Measurements from ENCODE around the gene EFEMP1.

Gene EFEMP1, protein sequence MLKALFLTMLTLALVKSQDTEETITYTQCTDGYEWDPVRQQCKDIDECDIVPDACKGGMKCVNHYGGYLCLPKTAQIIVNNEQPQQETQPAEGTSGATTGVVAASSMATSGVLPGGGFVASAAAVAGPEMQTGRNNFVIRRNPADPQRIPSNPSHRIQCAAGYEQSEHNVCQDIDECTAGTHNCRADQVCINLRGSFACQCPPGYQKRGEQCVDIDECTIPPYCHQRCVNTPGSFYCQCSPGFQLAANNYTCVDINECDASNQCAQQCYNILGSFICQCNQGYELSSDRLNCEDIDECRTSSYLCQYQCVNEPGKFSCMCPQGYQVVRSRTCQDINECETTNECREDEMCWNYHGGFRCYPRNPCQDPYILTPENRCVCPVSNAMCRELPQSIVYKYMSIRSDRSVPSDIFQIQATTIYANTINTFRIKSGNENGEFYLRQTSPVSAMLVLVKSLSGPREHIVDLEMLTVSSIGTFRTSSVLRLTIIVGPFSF

DNA sequence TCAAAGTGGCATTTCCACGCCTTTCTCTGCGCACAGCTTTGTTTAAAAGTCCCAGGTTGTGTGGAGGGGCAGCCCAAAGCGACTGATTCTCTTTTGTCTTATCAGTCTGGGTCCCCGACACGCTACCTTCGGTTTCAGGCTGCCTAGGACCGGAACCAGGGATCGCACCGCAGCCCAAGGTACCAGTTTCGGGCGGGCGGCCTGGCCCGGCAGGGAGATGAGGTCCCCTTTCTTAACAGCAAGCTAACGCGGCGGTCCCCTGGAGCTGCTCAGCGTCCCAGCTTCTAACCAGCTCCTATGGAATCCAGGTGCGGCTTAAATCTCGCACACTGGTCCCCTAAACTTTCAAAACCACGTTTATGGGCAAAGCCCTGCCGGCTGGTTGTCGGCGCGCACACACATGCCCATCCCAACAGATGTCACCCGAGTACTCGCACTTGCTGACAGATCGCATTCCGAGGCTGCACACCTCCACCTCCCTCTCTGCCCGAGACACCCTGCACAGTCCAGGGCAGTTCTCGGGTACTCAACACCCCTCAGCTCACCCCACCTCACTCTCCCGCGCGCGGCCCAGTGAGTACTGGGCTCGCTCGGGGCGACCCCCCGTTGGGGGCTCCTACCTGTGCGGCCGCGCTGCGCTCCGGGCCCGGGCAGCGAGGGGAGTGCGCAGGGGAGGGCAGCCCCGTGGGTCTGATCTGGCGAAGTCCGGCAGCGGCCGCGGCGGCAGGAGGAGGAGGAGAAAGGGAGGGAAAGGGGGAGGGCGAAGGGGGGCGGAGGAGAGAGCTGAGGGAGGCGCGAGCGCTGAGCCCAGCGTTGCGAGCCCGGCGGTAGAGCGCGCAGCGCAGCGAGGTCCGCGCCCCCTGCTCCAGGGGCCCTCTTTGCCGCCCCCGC lies at the start of gene EFEMP1:
Gene EFEMP1 (minus strand): TSS at position 692 of the 891 bp plus-strand sequence. CDS start 1,342 bp downstream, outside the sequence.
- peak in 9 of 10 donors; percentile 22 to 88 (median 53) for DNase-seq
- intact Hi-C loops (cut with DNase I), result no loop called here

DNA sequence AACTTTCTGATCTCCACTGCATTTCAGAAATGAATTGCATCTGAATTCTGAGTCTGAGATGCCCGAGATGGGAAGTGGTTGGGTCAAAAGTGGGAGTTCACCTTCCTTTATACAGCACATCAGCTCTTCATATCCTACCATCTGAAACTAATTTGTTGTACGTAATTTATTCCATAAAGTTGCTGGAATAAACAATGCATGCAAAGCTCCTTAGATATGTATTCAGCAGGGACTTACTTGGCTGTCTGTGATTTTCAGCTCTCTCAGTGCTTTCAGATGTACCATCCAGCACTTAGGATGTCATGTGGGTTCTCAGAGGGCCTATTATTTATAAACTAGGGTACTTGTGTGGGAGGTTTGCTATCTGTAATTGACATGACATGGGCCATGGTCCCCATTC lies 46.9 kb upstream of the EFEMP1 start:
- intact Hi-C loops (cut with DNase I), result no loop called here
- no peak for DNase-seq

DNA sequence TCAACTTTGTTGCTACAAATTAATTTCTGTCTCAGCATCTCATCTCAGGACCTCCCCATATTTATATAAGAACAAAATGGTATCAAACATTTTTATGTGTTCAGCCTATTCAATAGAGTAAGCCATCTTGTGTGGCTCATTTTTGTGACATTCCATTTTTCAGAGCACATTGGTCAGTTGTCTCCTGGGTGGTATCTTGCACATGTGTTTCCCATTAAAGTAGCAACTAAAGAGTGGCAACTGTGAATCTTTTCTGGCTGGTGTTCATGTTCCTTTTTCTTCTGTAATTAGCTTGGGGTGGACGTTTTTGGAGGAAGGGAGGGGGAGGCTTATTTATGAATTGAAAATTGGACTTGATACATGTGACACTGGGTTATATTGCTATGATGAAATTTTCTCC lies 45.4 kb upstream of the EFEMP1 start:
- intact Hi-C loops (cut with DNase I), result no loop called here
- no peak for DNase-seq

DNA sequence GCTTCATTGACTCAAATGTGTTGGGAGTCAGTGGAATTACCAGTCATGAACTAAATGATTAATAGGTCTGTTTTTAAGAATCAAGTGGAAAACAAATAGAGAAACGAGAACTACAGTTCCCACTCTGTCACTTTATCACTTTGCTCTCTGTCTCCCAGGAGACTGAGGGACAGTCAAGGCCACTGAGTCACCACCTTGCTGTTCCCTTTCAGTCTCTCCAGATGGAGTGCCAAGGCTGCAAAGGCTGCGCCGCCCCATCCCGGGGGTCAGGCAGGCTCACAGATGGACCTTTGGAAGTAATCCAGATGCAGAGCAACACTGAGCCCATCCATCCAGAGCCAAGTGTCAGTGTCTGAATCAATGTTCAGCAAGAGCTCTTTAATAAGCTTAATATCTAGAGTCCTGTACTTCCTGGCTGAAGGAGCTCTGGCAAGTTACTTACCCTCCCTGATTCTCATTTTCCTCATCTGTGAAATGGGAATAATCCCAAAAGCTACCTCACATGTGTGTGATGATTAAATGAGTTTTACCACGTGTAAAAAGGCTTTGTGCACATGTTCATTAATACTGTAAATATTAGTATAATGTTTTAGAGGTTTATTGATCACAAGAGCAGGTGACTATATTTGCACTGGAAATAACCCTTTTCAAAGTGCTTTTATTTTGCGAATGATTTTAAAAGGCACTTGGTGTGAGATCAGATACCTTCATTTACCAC lies 43.0 kb upstream of the EFEMP1 start:
- intact Hi-C loops (cut with DNase I), result no loop called here
- DNase-seq, result peak in 8 of 10 donors; percentile 9 to 89 (median 26)

DNA sequence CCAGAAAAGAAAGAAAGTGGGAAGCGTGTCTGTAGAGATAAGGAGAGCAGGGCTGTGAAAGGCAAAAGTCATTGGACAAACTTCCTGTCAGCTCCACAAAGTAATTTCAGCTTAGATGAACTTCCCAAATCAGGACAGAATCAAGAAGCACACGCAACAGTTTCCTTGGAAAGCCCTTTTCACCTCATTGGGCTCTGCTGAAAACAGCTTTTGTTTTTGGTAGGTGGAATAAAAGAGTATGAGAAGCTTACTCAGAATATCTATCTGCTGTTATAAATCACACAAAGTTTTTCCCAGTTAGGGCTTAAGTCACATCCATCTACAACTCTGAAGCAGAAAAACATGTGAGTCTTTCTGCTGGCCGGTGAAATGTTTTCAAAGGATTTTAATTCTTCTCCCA lies 42.4 kb upstream of the EFEMP1 start:
- intact Hi-C loops (cut with DNase I), result no loop called here

DNA sequence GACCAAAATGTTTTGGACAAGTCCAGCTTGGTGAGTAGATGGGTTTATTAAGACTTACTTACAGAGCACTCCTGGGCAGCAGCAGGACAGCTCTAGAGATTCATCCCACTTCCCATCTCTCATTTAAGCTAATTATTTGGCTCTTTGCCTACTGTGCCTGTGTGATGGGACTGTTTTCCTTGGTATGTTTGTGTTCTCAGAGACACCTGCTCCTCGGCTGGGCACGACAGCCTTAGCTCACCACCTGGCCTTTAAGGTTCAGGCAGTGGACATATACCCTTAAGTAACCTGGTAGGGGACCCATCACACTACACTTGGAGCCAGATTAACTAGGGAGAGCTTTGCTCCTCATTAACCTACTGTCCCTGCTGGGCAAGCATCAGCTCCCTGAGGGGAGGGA lies 41.7 kb upstream of the EFEMP1 start:
- intact Hi-C loops (cut with DNase I), result no loop called here
- no peak for DNase-seq

More for the DNA sequence above, 42.4 kb upstream of the EFEMP1 start:
- DNase-seq, result no peak

DNA sequence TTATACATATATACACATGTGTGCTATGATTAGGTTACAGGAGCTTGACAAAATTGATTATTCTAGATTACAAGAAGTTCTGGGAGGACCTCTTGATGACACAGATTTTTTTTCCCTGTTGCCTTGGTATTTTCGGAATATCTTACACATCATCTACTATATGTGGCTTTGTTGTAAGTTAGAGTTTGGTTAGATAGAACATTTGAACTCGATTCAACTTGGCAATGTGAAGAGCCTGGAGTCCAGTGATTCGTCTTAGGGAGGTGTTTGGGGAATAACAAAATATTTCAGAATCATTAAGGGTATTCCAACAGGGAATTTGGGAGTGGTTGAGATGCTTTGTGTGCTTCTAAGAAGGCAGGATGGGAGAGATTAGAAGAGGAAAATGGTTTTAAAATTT lies 39.3 kb upstream of the EFEMP1 start:
- intact Hi-C loops (cut with DNase I), result no loop called here
- no peak for DNase-seq

DNA sequence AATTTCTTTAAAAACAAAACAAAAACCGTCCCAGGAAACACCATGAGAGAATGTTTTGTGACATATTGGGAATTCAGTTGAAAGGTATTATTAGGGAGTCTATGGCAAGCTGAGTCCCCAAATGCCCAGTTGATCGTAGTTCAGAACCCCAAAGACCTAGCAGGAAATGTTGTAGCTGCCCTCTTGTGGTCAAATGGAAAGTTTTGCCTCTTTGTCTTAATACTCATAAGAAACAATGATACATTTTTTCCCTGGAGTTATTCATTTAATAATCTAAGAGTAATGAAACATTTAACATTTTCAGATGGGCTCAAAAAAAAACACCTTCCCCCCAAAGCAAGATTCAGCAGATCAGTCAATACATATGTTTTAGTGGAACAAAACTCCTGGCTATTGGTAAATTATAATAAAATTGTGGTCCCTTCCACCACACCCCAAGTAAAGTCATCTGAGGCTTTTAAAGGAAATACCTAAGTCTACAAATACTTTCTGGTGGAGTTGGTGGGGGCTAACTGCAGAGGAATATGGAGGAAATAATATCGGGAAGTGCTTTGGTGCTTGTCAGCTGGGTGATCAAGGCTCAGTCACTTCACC lies 37.8 kb upstream of the EFEMP1 start:
- intact Hi-C loops (cut with DNase I), result loop anchor here (1.0 to 2.0 kb wide), 2 partner anchors 190 to 243 kb away; no protein-coding TSS in a partner anchor
- DNase-seq, result peak in 1 of 10 donors; percentile 2

DNA sequence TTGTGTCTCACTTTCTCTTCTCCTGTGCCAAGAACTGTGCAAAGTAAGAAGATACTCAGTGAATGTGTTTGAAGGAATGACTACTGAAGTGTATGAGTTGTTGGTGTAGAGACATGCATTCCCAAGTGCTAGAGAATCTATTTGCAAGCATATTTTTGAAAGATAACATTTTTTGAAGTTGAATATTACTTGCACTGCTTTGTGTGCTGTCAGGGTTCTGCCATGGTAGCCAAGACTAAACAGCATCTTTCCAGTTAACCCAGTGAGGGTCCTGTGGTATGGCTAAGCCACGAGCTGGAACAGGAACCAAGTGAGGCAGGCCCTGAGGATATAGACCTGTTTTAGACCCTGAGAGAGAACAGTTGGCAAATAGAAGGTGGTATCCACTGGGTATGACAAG lies 35.2 kb upstream of the EFEMP1 start:
- no peak for DNase-seq
- intact Hi-C loops (cut with DNase I), result no loop called here

DNA sequence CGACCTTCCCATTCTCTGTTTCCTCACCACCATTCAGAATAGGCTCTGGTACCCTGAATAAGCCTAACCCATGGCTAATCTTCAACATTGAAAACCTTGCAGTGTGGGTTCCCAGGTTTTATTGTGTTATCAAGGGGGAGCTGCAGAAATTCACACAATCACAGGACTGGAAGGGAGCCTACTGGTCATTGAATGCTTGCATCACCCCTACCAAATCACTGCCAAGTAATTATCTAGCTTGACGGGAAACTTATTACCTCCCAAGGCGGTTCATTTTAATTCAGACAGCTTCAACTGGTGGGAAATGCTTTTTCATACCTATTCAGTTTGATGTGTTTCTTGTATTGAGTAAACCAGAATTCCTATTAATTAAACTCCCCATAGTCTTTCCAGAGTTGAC lies 33.6 kb upstream of the EFEMP1 start:
- intact Hi-C loops (cut with DNase I), result no loop called here

DNA sequence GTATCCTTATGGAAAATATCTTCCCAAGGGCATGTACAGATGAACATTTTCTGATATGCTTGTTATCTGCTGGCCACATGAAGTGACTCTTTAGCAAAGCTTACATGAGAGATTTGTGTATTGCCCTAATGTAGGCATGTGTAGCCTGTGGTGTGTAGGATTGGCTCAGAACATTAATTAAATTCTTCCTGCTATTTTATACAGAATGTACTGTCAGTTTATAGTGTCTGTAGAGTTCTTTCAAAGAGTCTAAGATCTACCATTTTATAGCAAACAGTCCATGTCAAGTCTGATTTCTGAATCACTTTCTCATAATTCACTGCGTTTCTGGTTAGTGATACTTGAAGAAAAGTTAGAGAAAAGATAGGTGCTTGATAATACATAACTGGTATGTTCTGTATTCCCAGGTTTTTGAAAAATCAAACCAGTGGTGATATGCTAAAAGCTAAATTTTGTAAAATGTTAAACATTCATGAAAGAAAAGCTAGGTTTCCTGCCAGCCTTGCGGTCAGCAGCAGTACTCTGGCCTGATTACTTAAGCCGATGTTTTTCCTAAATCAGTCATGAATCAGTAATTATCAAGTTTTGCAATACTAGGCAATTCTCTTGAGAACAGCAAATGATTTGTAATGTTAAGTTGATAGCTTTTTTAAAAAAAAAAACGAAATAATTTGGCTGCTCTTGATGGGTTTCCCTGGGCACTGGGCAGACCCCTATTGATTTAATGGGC lies 30.9 kb upstream of the EFEMP1 start:
- no peak for DNase-seq
- intact Hi-C loops (cut with DNase I), result no loop called here

More for the DNA sequence above, 33.6 kb upstream of the EFEMP1 start:
- DNase-seq, result no peak

DNA sequence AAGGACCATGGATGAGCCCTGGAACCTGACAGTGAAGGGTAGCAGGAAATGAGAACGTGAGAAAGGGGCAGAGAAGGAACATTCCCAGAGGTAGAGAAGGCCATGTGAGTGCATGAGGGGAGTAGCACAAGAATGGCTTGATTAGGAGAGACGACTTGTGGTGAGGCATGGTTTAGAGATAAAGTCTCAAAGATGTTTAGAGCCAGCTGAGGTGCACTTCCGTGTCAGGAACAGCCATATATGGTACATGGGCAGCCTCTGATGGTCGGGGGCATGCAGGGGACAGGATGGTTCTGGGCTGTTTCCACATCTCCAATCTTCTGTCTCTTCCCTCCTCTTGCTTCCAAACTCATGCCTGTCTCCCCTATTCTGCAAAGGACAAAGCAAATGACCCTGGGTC lies 28.8 kb upstream of the EFEMP1 start:
- intact Hi-C loops (cut with DNase I), result no loop called here
- DNase-seq, result no peak

DNA sequence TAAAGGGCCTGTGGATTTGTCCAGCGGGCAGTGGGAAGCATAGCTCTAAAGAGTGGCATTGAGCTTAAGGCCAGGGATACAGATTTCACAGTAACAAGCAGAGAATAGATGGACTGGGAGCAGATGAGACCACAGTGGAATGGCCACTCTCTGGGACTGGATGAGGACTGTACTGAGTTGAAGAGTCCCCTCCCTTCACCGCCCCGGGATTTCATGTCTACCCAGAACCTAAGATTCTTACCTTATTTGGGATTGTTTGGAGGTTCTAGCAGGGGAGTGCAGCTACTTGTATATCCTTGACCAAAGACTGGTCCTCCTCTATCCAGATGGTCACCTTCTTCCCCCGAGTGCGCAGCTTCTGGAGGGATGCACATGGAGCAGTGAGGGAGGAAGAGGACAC lies 28.0 kb upstream of the EFEMP1 start:
- intact Hi-C loops (cut with DNase I), result no loop called here

DNA sequence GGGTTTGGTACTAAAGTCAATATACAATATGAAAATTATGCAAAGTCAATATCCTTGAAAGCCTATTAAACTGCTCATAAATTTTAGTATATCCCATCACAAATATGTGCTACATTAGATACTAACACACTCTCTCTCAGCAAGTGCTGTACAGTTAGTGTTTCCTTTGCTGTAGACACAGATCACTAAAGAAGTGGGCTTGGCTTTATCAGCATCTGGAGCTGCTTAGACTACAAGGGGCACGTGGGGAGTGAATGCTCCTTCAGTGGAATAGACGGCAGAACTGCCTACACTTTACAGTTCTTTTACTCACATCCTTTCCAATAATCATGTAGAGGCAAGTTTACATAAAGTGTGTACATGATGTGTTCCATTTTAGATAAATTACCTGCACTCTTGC lies 26.0 kb upstream of the EFEMP1 start:
- DNase-seq, result no peak
- intact Hi-C loops (cut with DNase I), result no loop called here

More for the DNA sequence above, 28.0 kb upstream of the EFEMP1 start:
- no peak for DNase-seq

DNA sequence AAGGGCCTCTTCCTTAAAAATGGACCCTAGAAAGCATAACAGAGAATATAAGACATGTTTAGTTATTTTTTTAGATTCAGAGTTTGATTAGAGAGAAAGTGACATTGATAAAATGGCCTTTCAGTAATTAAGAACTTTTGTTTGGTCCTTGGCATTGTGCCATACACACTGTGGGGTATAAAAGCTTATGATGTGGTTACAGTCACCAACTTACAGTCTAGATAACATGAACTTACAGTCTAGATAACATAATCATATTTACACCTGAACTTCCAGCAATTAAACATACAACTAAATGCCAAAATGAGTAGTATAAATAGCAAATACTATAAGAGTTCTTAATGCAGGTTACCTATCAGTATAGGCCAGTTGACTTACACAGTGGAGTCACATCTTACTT lies 25.6 kb upstream of the EFEMP1 start:
- no peak for DNase-seq
- intact Hi-C loops (cut with DNase I), result no loop called here

DNA sequence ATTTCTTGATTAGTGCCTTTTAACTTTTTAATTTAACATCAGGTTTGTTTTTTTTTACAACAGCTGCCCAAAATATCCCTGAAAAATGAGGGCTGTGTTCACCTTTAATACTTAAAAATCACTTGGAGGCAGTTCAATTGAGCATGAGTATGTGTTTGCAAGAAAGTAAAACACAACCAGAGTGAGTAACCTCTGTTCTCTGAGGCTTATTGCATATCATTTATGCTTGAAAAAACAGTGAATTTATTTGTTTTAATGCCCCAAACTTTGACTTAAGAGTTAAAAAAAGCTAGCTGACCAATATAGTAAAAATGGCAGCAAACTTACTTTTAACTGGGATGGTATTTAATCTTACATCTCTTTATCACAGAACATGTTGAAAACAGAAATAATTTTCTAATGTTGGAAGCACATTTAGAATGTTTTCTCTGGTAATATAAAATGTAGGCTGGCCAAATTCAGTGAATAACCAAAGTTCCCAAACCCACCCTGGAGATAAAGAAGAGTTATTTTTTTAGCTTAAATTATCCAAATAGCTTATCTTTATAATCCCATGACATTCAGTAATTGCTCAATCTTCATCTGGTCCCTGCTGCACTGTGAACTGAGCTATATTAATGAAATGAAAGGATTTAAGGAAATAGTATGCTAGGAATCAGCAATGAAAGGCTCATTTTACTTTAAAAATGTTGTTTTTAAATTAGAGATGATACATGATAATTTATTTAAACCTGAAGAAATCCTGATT lies 24.8 kb upstream of the EFEMP1 start:
- no peak for DNase-seq
- intact Hi-C loops (cut with DNase I), result no loop called here

DNA sequence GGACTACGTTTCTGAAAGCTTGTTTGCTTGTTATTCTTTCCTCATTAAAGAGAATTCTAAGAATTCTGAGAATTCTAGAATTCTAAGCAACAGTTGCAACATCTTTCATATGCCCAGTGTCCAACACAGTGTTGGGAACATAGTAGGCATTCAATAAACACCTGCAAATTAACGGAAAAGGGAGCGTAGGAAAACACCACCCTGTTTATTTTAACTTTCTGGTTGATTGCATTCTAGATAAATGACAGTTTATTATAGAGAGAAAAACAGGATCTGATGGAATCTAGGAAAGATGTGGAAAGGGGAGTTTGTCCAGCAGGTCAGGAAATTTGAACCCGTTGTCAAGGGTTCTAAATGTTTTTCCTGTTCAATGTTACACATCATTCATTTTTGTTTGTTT lies 24.2 kb upstream of the EFEMP1 start:
- intact Hi-C loops (cut with DNase I), result no loop called here
- DNase-seq, result no peak

DNA sequence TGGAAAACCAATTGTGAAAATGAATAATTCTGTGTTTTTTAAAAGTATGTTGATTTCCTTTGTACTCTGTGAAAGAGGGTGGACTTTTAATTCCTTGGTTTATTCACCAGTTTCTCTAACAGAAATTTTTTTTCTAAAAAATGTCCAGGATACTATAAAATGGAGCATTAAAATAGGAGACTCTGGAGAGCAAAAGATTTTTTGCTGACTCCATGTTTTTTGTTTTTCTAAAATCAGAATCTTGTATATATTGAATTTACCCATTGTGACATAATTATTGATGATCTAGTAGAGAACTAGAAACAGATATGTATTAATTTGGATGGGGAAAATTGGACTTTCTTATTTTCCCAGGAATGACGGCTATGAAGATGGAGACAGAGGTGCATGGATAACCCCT lies 23.2 kb upstream of the EFEMP1 start:
- intact Hi-C loops (cut with DNase I), result no loop called here
- no peak for DNase-seq

DNA sequence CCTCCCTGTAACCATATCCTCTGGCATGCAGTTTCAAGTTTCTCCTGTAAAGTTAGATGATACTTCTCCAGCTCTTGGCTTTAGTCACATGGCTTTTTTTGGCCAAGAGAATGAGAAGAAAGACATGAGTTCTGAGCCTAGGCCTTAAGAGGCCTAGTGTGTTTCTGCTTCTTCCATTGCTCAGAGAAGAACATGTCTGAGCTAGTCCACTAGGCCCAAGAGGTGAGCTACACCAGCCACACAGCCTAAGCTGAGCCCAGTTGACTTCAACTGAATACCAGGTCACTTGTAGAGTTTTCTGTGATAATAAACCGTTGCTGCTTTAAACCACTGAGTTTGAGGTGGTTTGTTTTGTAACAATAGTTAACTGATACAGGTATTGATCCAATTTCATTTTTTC lies 19.9 kb upstream of the EFEMP1 start:
- intact Hi-C loops (cut with DNase I), result no loop called here
- DNase-seq, result no peak

All from posterior cingulate gyrus (tissue), 11 donors.